ENCODE measurements around the gene SSR4.

Gene SSR4

GRCh38 chrX:153769158-153769864, 25.2 kb upstream of the SSR4 start:
- no peak for DNase-seq (ENCODE audit: low read depth)

DNA sequence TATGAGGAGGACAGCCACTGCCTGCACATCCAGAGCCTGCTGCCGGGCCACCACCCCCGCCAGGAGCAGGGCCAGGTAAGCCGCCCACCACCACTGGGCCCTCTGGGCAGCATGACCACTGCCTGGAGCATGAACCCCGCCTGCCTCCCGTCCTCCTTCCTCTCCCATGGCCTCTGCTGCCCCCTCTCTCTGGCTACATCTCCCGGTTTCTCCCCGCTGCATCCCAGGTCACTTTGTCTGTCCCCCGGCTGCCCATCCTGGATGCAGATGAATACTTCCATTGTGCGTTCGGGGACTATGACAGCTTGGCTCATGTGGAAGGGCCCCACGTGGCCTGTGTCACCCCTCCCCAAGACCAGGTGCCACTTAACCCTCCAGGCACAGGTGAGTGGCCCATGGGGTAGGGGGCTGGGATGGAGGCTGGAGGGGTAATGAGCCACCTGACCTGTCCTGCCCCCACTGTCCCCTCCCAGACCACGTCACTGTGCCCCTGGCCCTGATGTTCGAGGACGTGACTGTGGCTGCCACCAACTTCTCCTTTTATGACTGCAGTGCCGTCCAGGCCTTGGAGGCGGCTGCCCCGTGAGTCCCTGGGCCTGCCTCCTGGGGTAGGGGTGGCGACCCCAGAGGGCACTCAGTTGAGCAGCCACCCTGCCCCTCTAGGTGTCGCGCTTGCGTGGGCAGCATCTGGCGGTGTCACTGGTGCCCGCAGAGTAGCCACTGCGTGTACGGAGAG, 24.4 kb upstream of the SSR4 start:
- no peak for DNase-seq (ENCODE audit: low read depth)

DNA sequence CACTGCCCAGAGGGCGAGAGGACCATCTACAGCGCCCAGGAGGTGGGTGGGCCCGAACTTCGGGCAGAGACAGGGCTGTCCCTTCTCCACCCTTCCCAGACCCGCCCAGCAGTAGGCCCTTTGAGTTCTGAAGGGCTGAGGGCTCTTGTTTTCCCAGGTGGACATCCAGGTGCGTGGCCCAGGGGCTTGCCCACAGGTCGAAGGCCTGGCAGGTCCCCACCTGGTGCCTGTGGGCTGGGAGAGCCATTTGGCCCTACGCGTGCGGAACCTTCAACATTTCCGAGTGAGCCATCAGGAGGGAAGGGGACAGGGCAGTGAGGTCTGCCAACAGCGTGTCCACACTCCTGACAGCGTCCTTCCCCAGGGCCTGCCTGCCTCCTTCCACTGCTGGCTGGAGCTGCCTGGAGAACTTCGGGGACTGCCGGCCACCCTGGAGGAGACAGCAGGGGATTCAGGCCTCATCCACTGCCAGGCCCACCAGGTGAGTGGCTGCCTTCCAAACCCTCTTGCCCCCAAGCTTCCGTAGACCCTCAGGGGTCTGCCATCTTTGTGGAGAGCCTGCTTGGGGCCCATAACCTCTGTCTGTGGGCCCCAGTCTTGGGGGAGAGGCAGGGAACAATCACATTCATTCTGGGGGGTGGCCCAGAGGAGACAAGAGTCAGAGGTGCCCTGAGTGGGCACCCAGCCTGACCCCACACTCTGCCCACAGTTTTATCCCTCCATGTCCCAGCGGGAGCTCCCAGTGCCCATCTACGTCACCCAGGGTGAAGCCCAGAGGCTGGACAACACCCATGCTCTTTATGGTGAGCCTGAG, 23.7 kb upstream of the SSR4 start:
- DNase-seq (ENCODE audit: low read depth) = no peak

- DNase-seq (ENCODE audit: low read depth) = no peak
Observed at GRCh38 chrX:153771415-153772315, 22.8 kb upstream of the SSR4 start.

- no peak for DNase-seq (ENCODE audit: low read depth)
Observed at GRCh38 chrX:153772316-153773217, 21.9 kb upstream of the SSR4 start.

DNA sequence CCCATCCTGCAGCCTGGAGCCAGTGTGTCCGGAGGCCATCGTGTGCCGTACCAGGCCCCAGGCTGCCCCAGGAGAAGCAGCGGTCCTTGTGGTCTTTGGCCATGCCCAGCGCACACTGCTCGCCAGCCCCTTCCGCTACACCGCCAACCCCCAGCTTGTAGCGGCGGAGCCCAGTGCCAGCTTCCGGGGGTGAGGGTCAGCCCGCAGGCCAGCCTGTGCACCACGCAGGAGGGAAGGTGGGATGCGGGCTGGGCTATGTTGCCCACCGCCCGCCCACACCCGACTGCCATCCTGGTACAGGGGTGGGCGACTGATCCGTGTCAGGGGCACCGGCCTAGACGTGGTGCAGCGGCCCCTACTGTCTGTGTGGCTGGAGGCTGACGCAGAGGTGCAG, 21.3 kb upstream of the SSR4 start:
- no peak for DNase-seq (ENCODE audit: low read depth)

DNA sequence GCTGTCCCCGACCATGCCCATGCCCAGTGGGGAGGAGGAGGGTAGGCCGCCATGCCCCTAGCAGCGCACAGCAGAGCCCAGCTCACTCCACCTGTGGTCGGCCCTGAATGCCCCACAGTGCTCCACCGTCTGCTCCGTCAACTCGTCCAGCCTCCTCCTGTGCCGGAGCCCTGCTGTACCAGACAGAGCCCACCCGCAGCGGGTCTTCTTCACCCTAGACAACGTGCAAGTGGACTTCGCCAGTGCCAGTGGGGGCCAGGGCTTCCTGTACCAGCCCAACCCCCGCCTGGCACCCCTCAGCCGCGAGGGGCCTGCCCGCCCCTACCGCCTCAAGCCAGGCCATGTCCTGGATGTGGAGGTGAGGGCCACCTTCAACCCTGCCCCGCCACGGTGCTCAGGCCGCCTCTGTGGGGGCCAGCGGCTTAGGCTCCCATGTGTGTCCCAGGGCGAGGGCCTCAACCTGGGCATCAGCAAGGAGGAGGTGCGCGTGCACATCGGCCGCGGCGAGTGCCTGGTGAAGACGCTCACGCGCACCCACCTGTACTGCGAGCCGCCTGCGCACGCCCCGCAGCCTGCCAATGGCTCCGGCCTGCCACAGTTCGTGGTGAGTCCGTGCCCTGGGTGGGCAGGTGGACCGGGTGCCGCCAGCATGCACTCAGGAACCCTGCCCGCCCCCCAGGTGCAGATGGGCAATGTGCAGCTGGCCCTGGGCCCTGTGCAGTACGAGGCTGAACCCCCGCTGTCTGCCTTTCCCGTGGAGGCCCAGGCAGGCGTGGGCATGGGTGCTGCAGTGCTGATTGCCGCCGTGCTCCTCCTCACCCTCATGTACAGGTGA, 20.5 kb upstream of the SSR4 start:
- DNase-seq (ENCODE audit: low read depth) = no peak

GRCh38 chrX:153774576-153775292, 19.7 kb upstream of the SSR4 start:
- no peak for DNase-seq (ENCODE audit: low read depth)

- DNase-seq (ENCODE audit: low read depth) = no peak
Observed at GRCh38 chrX:153775293-153776119, 19.0 kb upstream of the SSR4 start.

GRCh38 chrX:153776120-153776599, 18.3 kb upstream of the SSR4 start:
- no peak for DNase-seq (ENCODE audit: low read depth)

DNA sequence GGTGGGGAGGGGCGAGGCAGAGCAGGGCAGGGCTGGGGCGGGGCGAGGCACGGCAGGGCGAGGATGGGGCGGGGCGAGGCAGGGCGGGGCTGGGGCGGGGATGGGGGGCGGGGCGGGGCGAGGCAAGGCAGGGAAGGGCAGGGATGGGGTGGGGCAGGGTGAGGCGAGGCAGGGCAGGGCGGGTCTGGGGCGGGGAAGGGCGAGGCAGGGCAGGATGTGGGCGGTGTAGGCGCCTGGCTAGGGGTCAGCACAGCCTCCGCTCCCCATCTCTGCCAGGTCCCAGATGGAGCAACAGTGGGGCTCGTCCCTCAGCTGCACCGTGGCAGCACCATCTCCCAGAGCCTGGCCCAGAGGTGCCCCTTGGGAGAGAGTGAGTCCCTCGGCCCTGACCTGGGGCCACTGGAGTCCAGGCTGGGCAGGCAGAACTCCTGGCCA, 17.8 kb upstream of the SSR4 start:
- no peak for DNase-seq (ENCODE audit: low read depth)

GRCh38 chrX:153777261-153778090, 17.0 kb upstream of the SSR4 start:
- no peak for DNase-seq (ENCODE audit: low read depth)

GRCh38 chrX:153778181-153778580, 16.3 kb upstream of the SSR4 start:
- DNase-seq (ENCODE audit: low read depth) = no peak

GRCh38 chrX:153778684-153779101, 15.8 kb upstream of the SSR4 start:
- DNase-seq (ENCODE audit: low read depth) = no peak

DNA sequence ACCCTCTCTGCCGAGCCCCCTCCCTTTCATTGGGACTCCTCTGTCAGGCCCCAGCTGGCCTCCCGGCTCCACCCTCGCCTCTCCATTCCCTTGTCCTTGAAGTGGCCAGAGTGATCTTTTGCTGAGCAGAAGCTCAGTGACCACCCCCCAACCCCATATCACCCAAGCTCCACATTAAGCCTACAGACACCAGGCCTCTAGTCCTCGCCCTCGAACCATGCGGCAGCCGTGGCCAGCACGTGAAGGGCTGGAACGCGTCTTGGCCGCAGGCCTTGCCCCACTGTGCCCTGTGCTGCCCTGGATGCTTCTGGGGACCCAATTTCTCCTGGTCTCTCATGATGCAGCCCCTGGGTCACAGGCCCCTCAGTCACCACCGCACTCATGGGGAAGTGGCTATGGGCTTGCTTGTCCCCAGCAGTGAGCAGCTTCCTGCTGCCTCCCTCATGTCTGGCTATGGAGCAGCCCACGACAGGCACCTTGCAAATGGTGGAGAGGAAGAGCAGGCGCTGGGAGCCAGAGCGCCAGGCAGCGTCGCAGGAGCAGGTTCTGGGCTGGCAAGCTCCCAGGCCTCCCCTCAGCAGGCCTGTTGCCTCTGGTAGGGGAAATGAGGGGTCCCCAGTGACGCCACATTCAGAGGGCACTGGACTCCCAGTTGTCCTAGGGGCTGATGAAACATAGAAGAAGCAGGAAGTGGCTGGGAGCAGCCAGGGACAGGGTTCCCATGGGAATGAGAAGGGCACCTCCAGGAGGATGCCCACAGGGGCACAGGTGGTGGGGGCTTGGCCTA, 14.4 kb upstream of the SSR4 start:
- DNase-seq (ENCODE audit: low read depth) = no peak
